ENCODE measurements around the gene YARS2.
"Not testable (repeated sequence)": the region's sequence is repeated elsewhere in the genome, so short reads cannot be mapped to it uniquely, and the experiment has no call there.

The YARS2 gene

DNA sequence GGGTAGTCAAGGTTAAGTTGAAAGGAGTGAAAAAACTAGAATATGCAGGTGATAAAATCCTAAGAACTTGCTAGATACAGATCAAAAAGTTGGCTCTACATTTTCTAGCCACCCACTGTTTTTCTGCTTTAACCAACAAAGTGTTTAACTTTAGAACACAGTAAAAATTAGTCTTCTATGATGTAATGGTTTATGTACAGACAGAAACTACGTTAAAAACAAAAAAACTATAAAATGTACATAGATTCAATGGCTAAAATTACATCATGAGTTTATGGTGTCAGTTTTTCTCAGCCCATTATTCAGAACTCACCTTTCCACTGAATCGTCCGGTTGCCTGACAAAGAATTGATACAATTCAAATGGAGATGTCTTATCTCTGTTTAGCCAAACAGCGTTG is 2.1 kb downstream of the YARS2 start:
- DNase-seq (ENCODE audit: low spot score) (no peak), FAIRE-seq (no peak)

GRCh38 chr12:32743264-32743663 is 12.4 kb downstream of the YARS2 start:
- FAIRE-seq, result no peak
- DNase-seq (ENCODE audit: low spot score), result no peak

- DNase-seq (ENCODE audit: low spot score), result no peak
- no peak for FAIRE-seq
Observed at GRCh38 chr12:32742133-32742532, 13.6 kb downstream of the YARS2 start.

- no peak for FAIRE-seq
- no peak for DNase-seq (ENCODE audit: low spot score)
Observed at GRCh38 chr12:32739279-32739678, 16.4 kb downstream of the YARS2 start.

GRCh38 chr12:32737715-32738114 is 18.0 kb downstream of the YARS2 start:
- FAIRE-seq, result no peak

GRCh38 chr12:32736445-32736844 is 19.3 kb downstream of the YARS2 start:
- DNase-seq (ENCODE audit: low spot score) (no peak), FAIRE-seq (no peak)

More at GRCh38 chr12:32737715-32738114, 18.0 kb downstream of the YARS2 start:
- DNase-seq (ENCODE audit: low spot score), result no peak

DNA sequence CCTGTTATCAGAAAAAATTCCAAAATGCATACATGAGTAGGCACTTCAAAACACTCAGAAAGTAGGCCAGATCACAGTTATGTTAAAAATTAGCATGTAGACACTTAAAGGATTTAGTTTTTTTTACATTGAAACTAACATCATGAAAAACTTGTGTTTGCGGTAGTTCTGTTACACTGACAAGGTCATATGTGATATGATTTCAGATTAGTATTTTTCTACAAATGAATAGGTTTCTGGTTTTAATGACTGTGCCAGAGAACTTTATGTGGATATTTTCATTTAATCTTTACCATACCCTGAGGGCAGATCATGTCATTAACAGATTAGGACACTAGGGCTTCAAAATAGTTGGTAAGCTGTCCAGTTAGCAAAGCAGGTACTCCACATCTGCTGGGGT is 20.7 kb downstream of the YARS2 start:
- DNase-seq (ENCODE audit: low spot score), result no peak
- no peak for FAIRE-seq

DNA sequence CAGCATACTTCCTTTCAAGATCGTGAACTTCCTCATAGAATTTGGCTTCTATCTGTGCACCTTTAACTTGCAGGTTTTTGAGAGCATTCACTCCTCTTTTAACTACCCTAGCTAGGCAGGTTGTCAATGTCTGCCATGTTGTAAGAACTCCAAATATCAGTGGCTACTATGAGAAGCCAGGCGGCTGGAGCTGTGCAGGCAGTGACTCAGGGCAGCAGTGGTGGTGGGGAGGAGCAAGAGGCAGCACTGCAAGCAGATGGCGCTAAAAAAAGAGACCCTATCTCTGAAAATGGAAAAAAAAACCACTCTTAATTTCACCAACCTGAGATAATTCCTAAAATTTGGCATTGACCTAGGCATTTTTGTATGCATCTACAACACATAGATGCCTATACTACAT is 28.5 kb downstream of the YARS2 start:
- no peak for FAIRE-seq

DNA sequence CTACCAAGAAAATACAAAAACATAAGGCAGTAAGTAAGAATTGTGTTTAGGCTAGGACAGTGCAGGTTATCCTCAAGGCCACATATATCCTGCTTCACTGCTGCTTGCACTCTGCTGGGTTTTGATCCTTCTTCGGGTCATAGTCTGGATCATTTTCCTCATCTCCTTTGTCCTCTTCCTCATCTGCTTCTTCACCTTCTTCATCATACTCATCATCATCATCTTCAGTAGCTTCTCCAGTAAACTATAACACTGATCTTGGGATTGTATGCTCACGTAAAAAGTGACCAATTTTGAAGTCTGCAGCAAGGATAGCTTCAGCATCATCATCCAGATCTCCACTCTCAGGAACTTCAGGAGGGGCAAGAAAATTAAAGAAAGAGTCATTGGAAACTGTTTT is 29.4 kb downstream of the YARS2 start:
- DNase-seq (ENCODE audit: low spot score) (no peak), FAIRE-seq (no peak)

More for the DNA sequence above, 28.5 kb downstream of the YARS2 start:
- DNase-seq (ENCODE audit: low spot score), result no peak

- not testable (repeated sequence) for FAIRE-seq
Observed at GRCh38 chr12:32725308-32725707, 30.4 kb downstream of the YARS2 start.

DNA sequence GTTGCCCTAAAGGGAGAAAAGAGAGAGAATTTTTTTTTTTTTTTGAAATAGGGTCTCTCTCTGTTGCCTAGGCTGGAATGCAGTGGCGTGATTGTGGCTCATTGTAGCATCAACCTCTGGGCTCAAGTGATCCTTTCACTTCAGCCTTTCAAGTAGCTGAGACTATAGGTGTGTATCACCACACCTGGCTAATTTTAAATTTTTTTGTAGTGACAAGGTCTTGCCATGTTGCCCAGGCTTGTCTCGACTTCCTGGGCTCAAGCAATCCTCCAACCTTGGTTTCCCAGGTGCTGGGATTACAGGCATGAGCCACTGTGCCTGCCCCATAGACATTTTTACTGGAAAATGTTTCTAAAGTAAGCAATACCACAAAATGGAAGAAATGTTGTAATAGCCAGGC is 36.8 kb downstream of the YARS2 start:
- DNase-seq (ENCODE audit: low spot score) (no peak), FAIRE-seq (no peak)

More at GRCh38 chr12:32725308-32725707, 30.4 kb downstream of the YARS2 start:
- DNase-seq (ENCODE audit: low spot score), result not testable (repeated sequence)

- no peak for DNase-seq (ENCODE audit: low spot score)
- no peak for FAIRE-seq
Observed at GRCh38 chr12:32714772-32715171, 40.9 kb downstream of the YARS2 start.

DNA sequence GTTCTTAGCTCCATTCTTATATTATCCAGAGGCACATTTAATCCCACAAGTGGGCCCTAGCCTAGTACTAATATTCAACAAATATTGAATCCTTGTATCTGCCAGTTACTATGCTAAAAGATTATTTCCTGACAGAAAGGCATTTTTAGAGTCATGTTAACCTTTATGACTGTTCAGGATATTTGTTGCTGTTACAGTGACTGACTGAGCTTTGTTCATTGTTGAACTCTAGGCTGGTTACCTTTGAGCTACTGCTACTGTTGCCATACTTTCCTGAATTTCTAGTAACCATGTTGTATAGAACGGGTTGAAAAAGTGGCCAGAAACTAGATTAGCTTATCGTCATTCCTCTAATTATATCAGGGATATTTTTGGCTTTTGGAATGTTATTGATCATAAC is 46.8 kb downstream of the YARS2 start:
- no peak for FAIRE-seq
- no peak for DNase-seq (ENCODE audit: low spot score)

GRCh38 chr12:32706335-32707024 is 49.2 kb downstream of the YARS2 start:
- FAIRE-seq, result no peak
- DNase-seq (ENCODE audit: low spot score), result no peak

DNA sequence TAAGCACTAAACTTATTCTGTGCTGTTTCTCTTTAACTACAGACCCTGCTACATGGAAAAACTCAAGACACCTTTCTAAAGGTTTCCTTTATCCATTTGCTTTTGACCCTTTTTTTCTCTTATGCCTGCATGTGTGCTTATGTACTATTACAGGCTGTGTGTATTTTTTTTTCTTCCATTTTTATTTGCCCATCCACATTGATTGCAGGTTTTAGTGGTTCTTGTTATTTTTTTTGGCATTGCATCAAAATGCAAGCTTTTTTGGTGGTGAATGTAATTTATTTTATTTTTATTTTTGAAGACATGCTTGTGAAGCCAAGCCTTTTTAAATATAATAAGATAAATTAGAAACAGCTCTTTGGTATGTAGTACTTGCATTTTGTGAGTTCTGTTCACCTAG is 49.9 kb downstream of the YARS2 start:
- no peak for DNase-seq (ENCODE audit: low spot score)
- no peak for FAIRE-seq

- DNase-seq (ENCODE audit: low spot score) (no peak), FAIRE-seq (no peak)
Observed at GRCh38 chr12:32702946-32703345, 52.8 kb downstream of the YARS2 start.

DNA sequence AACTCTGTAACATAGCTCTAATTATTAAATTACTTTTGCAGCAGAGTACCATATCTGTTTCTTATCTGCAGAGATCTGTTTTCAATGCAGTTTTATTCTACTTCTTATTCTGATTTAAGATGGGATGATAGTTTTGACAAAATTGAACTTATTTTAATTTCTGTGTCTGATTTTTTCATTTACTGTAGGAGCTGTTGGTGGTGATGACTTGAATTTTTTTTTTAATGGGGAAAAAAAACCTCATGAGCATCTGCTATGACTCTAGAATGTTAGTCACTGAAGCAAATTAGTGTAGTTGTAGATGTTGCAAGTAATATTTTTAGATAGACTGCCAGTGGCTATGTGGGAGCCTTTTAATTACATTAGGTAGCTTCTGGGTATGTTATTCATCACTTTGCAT is 53.2 kb downstream of the YARS2 start:
- FAIRE-seq, result no peak
- no peak for DNase-seq (ENCODE audit: low spot score)

DNA sequence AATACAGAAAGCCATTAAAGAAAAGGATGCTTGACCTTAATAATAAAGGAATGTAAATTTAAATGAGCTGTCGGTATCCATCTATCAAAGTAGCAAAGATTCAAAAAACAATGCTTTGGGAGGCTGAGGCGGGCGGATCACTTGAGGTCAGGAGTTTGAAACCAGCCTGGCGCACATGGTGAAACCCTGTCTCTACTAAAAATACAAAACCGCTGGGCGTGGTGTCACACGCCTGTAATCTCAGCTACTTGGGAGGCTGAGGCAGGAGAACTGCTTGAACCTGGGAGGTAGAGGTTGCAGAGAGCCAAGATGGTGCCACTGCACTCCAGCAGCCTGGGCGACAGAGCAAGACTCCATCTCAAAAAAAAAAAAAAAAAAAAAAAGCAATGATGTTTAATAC is 56.3 kb downstream of the YARS2 start:
- DNase-seq (ENCODE audit: low spot score); FAIRE-seq: not testable (repeated sequence)

DNA sequence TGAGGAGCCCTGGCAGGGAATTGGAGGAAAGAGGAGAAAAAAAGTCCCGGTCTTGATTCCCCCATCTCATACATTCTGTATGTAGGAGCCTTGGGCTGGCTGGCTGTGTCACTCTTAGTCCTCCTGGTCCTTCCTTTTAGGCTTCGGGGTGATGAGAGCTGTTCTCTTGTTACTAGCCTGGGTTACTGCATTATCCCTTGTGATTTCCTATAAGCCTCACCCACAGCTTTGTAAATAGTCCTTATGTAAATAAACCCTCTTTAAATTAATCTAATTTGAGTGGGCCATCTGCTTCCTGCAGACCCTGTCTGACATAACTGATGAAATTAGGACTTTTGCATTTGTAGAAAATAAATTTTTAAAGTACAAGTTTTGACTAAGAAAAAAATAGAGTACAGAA is 57.4 kb downstream of the YARS2 start:
- no peak for FAIRE-seq
- no peak for DNase-seq (ENCODE audit: low spot score)

DNA sequence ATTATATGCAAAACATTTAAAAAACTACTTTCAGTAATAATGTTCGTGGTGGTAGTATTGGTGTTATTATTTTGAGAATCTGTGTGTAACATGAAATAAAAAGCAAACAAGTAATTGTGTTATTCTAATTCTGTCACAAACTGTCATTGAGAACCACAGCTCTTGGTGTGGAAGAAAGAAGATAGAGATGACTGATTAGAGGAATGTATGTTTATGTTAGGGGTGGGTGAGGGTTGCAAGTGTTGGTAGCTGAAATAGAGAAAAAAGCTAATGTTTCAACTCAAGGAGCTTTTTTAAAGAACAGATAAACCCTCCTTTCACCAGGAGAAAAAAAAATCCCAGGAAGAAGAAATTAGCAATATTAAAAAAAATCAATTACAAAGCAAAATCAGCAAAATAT is 58.3 kb downstream of the YARS2 start:
- no peak for FAIRE-seq
- DNase-seq (ENCODE audit: low spot score), result no peak
